SJCRH30 (cell line): Measurements from ENCODE around the gene CACNA1C. TPM values are rescaled to one million over a fixed set of nuclear protein-coding genes. Genes with fewer than 3 reads are reported as not detected.

Experiments
- DNase-seq, 2 experiments: peaks; one replicate each; pipeline ENCODE4 v3.0.0-alpha.2; 2015 to 2020
- H3K27ac ChIP-seq: fragments of 250-450 bp; sonication (Bioruptor Pico); 2 replicates; pipeline ENCODE4 v1.5.1; 2020; ENCODE audit warnings: mild to moderate bottlenecking, moderate library complexity
- H3K27me3 ChIP-seq: fragments of 250-450 bp; sonication (Bioruptor Pico); 2 replicates; pipeline ENCODE4 v1.5.1; 2020; ENCODE audit warnings: mild to moderate bottlenecking, moderate library complexity
- H3K36me3 ChIP-seq: fragments of 250-450 bp; sonication (Bioruptor Pico); 2 replicates; pipeline ENCODE4 v1.5.1; 2020; ENCODE audit warnings: mild to moderate bottlenecking, moderate library complexity
- H3K4me1 ChIP-seq: fragments of 250-450 bp; sonication (Bioruptor Pico); 2 replicates; pipeline ENCODE4 v1.5.1; 2020; ENCODE audit warnings: mild to moderate bottlenecking, moderate library complexity
- H3K4me3 ChIP-seq: fragments of 250-450 bp; sonication (Bioruptor Pico); 2 replicates; pipeline ENCODE4 v1.5.1; 2020; ENCODE audit warnings: mild to moderate bottlenecking, moderate library complexity
- H3K9me3 ChIP-seq: fragments of 250-450 bp; sonication (Bioruptor Pico); replicated peaks from 2 replicates; pipeline ENCODE4 v1.5.1; 2020; ENCODE audit warnings: mild to moderate bottlenecking, moderate library complexity
- total RNA-seq: library from RNA; depleted of rRNA; stranded (reverse); fragments of >200 nt; shearing (Covaris generic); gene quantifications from 2 replicates; pipeline ENCODE4 v1.2.3, GENCODE V29; 2014

The CACNA1C gene
- total RNA-seq, 1 experiment from 2014 or later, result not detected

GRCh38 chr12:2616763-2617162 is 564.0 kb downstream of the CACNA1C start:
- no peaks in the 10 kb centered on the region for H3K4me1 ChIP-seq
- H3K27ac ChIP-seq, result no peak overlapping the region

GRCh38 chr12:2617365-2617764 is 564.6 kb downstream of the CACNA1C start:
- H3K27ac ChIP-seq, result no peak overlapping the region
- no peak for DNase-seq
- H3K27me3 ChIP-seq, result peaks cover 54% of the 10 kb centered on the region
- H3K4me1 ChIP-seq, result no peaks in the 10 kb centered on the region
- no peaks in the 10 kb centered on the region for H3K36me3 ChIP-seq
- no peak overlapping the region for H3K4me3 ChIP-seq
- H3K9me3 ChIP-seq, result no peaks in the 10 kb centered on the region

More at GRCh38 chr12:2616763-2617162, 564.0 kb downstream of the CACNA1C start:
- H3K4me3 ChIP-seq, result no peak overlapping the region
- DNase-seq, result no peak
- peaks cover 50% of the 10 kb centered on the region for H3K27me3 ChIP-seq
- no peaks in the 10 kb centered on the region for H3K9me3 ChIP-seq
- H3K36me3 ChIP-seq, result no peaks in the 10 kb centered on the region

GRCh38 chr12:2618291-2618995 is 565.7 kb downstream of the CACNA1C start:
- H3K36me3 ChIP-seq, result no peaks in the 10 kb centered on the region
- no peak overlapping the region for H3K27ac ChIP-seq
- DNase-seq, result no peak
- no peaks in the 10 kb centered on the region for H3K4me1 ChIP-seq
- no peaks in the 10 kb centered on the region for H3K9me3 ChIP-seq
- H3K27me3 ChIP-seq, result peaks cover 54% of the 10 kb centered on the region
- no peak overlapping the region for H3K4me3 ChIP-seq

GRCh38 chr12:2619136-2619535 is 566.3 kb downstream of the CACNA1C start:
- DNase-seq, result no peak
- no peak overlapping the region for H3K27ac ChIP-seq
- H3K27me3 ChIP-seq, result peaks cover 55% of the 10 kb centered on the region
- no peaks in the 10 kb centered on the region for H3K36me3 ChIP-seq
- H3K4me3 ChIP-seq, result no peak overlapping the region
- no peaks in the 10 kb centered on the region for H3K4me1 ChIP-seq
- no peaks in the 10 kb centered on the region for H3K9me3 ChIP-seq

GRCh38 chr12:2622460-2622859 is 569.7 kb downstream of the CACNA1C start:
- Histone ChIP-seq H3K27me3 (peaks cover 71% of the 10 kb centered on the region), H3K9me3 (no peaks in the 10 kb centered on the region), H3K4me1 (no peaks in the 10 kb centered on the region), H3K4me3 (no peak overlapping the region), H3K36me3 (no peaks in the 10 kb centered on the region), H3K27ac (no peak overlapping the region)
- DNase-seq, result no peak

GRCh38 chr12:2623472-2623871 is 570.7 kb downstream of the CACNA1C start:
- H3K4me1 ChIP-seq, result no peaks in the 10 kb centered on the region
- H3K36me3 ChIP-seq, result no peaks in the 10 kb centered on the region
- H3K27me3 ChIP-seq, result peaks cover 68% of the 10 kb centered on the region
- no peak for DNase-seq
- no peaks in the 10 kb centered on the region for H3K9me3 ChIP-seq
- H3K27ac ChIP-seq, result no peak overlapping the region
- H3K4me3 ChIP-seq, result no peak overlapping the region

GRCh38 chr12:2624543-2625288 is 571.9 kb downstream of the CACNA1C start:
- Histone ChIP-seq H3K4me1 (no peaks in the 10 kb centered on the region), H3K9me3 (no peaks in the 10 kb centered on the region), H3K36me3 (no peaks in the 10 kb centered on the region), H3K27ac (no peak overlapping the region), H3K4me3 (no peak overlapping the region), H3K27me3 (peaks cover 62% of the 10 kb centered on the region)
- peak; percentile 38 to 51 for DNase-seq

- DNase-seq, result no peak
- H3K27ac ChIP-seq, result no peak overlapping the region
- H3K4me1 ChIP-seq, result no peaks in the 10 kb centered on the region
- no peak overlapping the region for H3K4me3 ChIP-seq
- H3K9me3 ChIP-seq, result no peaks in the 10 kb centered on the region
- H3K27me3 ChIP-seq, result peaks cover 67% of the 10 kb centered on the region
- H3K36me3 ChIP-seq, result no peaks in the 10 kb centered on the region
Observed at GRCh38 chr12:2625289-2625612, 572.5 kb downstream of the CACNA1C start.

- Histone ChIP-seq H3K36me3 (no peaks in the 10 kb centered on the region), H3K27me3 (peaks cover 69% of the 10 kb centered on the region), H3K4me1 (no peaks in the 10 kb centered on the region), H3K9me3 (no peaks in the 10 kb centered on the region), H3K4me3 (no peak overlapping the region), H3K27ac (no peak overlapping the region)
- DNase-seq, result no peak
Observed at GRCh38 chr12:2627076-2627834, 574.5 kb downstream of the CACNA1C start.

GRCh38 chr12:2627835-2628191 is 575.0 kb downstream of the CACNA1C start:
- H3K27ac ChIP-seq, result no peak overlapping the region
- H3K4me1 ChIP-seq, result no peaks in the 10 kb centered on the region
- peaks cover 63% of the 10 kb centered on the region for H3K27me3 ChIP-seq
- no peak overlapping the region for H3K4me3 ChIP-seq
- no peak for DNase-seq
- H3K9me3 ChIP-seq, result no peaks in the 10 kb centered on the region
- no peaks in the 10 kb centered on the region for H3K36me3 ChIP-seq

- H3K9me3 ChIP-seq, result no peaks in the 10 kb centered on the region
- H3K4me3 ChIP-seq, result no peak overlapping the region
- H3K27me3 ChIP-seq, result peaks cover 58% of the 10 kb centered on the region
- DNase-seq, result no peak
- no peak overlapping the region for H3K27ac ChIP-seq
- no peaks in the 10 kb centered on the region for H3K36me3 ChIP-seq
- no peaks in the 10 kb centered on the region for H3K4me1 ChIP-seq
Observed at GRCh38 chr12:2628401-2628800, 575.6 kb downstream of the CACNA1C start.

- Histone ChIP-seq H3K36me3 (no peaks in the 10 kb centered on the region), H3K27ac (no peak overlapping the region), H3K27me3 (peaks cover 51% of the 10 kb centered on the region), H3K4me1 (no peaks in the 10 kb centered on the region), H3K9me3 (no peaks in the 10 kb centered on the region), H3K4me3 (no peak overlapping the region)
- no peak for DNase-seq
Observed at GRCh38 chr12:2629051-2629450, 576.3 kb downstream of the CACNA1C start.

- H3K27ac ChIP-seq, result no peak overlapping the region
- H3K9me3 ChIP-seq, result no peaks in the 10 kb centered on the region
- H3K4me3 ChIP-seq, result no peak overlapping the region
- H3K36me3 ChIP-seq, result no peaks in the 10 kb centered on the region
- H3K27me3 ChIP-seq, result peaks cover 46% of the 10 kb centered on the region
- no peaks in the 10 kb centered on the region for H3K4me1 ChIP-seq
- DNase-seq, result no peak
Observed at GRCh38 chr12:2631653-2632350, 579.0 kb downstream of the CACNA1C start.

- Histone ChIP-seq H3K27me3 (peaks cover 47% of the 10 kb centered on the region; the same call in 1 of the 2 replicates), H3K4me3 (no peak overlapping the region), H3K4me1 (no peaks in the 10 kb centered on the region), H3K27ac (no peak overlapping the region), H3K36me3 (no peaks in the 10 kb centered on the region), H3K9me3 (no peaks in the 10 kb centered on the region)
- DNase-seq, result no peak
Observed at GRCh38 chr12:2633176-2633824, 580.5 kb downstream of the CACNA1C start.
